Suprapubic skin (tissue), 4 donors: Measurements from ENCODE around the gene TMEM72.

Source experiments
- POLR2A ChIP-seq, 2 donors: fragments of 450-650 bp; IDR thresholded peaks; one replicate each; pipeline ENCODE4 v1.6.1; 2017; ENCODE audit warnings: antibody characterized with exemption in 2 of 2, mild to moderate bottlenecking in 2 of 2, moderate library complexity in 2 of 2
- POLR2AphosphoS5 ChIP-seq, 3 donors: sonication (generic); formaldehyde crosslinking; IDR thresholded peaks; one replicate each; pipeline ENCODE4 v1.6.1; 2017; ENCODE audit warnings: antibody characterized with exemption in 3 of 3
- TF ChIP-seq, protein P1 (sequence below), 2 donors: fragments of 200-600 bp in 1 of 2; fragments of 450-650 bp in 1 of 2; sonication (generic) in 1 of 2; IDR thresholded peaks; one replicate each; pipeline ENCODE4 v1.5.1; 2016 to 2019; ENCODE audit warnings: antibody characterized with exemption in 2 of 2, mild to moderate bottlenecking in 1 of 2, moderate library complexity in 1 of 2

DNA sequence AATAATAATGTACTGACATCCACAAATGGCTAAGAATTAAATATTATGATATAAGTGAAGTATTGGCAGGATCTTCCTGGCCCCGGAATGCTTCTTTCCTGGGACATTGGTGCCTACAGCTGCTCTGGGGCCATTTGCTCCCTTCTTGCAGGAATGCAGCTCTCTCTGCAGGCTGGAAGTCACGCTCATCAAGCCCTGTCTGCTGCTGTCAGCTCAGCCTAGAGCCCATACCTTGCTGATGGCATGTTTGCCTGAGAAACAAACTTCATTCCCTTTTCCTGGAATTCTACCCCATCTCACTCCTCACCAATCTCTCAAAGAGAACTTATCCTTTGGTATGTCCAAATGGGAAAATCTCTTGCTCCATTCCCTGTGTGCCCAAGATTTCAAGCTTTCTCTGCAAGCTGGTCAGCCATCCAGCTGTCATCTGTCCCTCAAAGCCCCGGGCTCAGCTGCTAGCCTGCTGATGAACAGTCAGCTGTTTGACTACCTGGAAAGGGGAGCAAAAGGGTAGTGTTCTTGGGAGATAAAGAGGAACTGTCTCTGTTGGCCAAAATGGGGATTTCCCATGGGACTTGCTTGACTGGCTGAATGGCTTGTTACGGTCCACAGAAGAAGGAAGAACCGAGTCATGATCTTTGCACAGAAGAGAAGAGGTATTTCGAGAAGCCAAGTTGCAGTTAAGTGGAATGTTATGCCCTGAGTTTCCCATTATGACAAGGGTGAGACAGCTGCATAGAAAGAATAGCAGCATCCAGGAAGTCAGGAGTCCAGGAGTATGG lies 36.4 kb downstream of the TMEM72 start:
- TF ChIP-seq POLR2A (IDR thresholded peaks at IDR 0.05) (no peak), POLR2AphosphoS5 (IDR thresholded peaks at IDR 0.05) (no peak)
- TF ChIP-seq, protein P1, sequence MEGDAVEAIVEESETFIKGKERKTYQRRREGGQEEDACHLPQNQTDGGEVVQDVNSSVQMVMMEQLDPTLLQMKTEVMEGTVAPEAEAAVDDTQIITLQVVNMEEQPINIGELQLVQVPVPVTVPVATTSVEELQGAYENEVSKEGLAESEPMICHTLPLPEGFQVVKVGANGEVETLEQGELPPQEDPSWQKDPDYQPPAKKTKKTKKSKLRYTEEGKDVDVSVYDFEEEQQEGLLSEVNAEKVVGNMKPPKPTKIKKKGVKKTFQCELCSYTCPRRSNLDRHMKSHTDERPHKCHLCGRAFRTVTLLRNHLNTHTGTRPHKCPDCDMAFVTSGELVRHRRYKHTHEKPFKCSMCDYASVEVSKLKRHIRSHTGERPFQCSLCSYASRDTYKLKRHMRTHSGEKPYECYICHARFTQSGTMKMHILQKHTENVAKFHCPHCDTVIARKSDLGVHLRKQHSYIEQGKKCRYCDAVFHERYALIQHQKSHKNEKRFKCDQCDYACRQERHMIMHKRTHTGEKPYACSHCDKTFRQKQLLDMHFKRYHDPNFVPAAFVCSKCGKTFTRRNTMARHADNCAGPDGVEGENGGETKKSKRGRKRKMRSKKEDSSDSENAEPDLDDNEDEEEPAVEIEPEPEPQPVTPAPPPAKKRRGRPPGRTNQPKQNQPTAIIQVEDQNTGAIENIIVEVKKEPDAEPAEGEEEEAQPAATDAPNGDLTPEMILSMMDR (IDR thresholded peaks at IDR 0.05) = no peak
